HEK293 (cell line): Measurements from ENCODE around the gene METTL8.
A peak's percentile ranks its signal among the peaks of the same experiment; 100 is the strongest.

Source experiments
- CTCF ChIA-PET: fragments of 350-600 bp; formaldehyde crosslinking; extraction: SDS; loops from one replicate; lab custom pipeline; 2021; ENCODE audit warnings: antibody characterized with exemption; lab: Yijun Ruan, JAX
- POLR2A ChIA-PET: fragments of 300-600 bp; formaldehyde crosslinking; extraction: SDS; loops from one replicate; lab custom pipeline; 2020; ENCODE audit warnings: antibody characterized with exemption, inconsistent platforms; lab: Yijun Ruan, JAX
- H3K27ac ChIP-seq: fragments of 200-500 bp; sonication (Bioruptor generic); 2 replicates; pipeline ENCODE4 v1.5.1; 2014; ENCODE audit warnings: low read depth, low read length, control low read depth, inconsistent platforms; ENCODE audit errors: extremely low read depth
- H3K36me3 ChIP-seq, 2 experiments: fragments of 200-500 bp in 1 of 2; sonication (Bioruptor generic) in 1 of 2; 1 replicate in 1 of 2; 2 replicates in 1 of 2; pipeline ENCODE4 v1.5.1; 2014 to 2017; ENCODE audit warnings: inconsistent platforms in 2 of 2, low read length in 2 of 2; ENCODE audit not compliant: control insufficient read depth in 2 of 2, insufficient read depth in 1 of 2
- H3K4me1 ChIP-seq: fragments of 200-500 bp; sonication (Bioruptor generic); 2 replicates; pipeline ENCODE4 v1.5.1; 2014; ENCODE audit warnings: mild to moderate bottlenecking, low read length, inconsistent platforms; ENCODE audit not compliant: control insufficient read depth, insufficient read depth
- H3K4me3 ChIP-seq: 2 replicates; pipeline ENCODE4 v1.5.1; 2011; ENCODE audit warnings: low read depth, mild to moderate bottlenecking, control low read depth, low read length, moderate library complexity
- H3K9me3 ChIP-seq: fragments of 200-500 bp; sonication (Bioruptor generic); 2 replicates; pipeline ENCODE4 v1.5.1; 2014; ENCODE audit warnings: low read depth, low read length, inconsistent platforms; ENCODE audit not compliant: control insufficient read depth, insufficient read depth
- GLI2 ChIP-seq: fragments of 450-650 bp; formaldehyde crosslinking; IDR thresholded peaks from 2 replicates; pipeline ENCODE4; 2017; ENCODE audit warnings: missing biosample characterization, missing genetic modification characterization, low read depth, borderline replicate concordance
- KLF7 ChIP-seq: fragments of 450-650 bp; formaldehyde crosslinking; IDR thresholded peaks from 2 replicates; pipeline ENCODE4 v1.5.1; 2016; ENCODE audit warnings: missing biosample characterization, missing genetic modification characterization, borderline replicate concordance
- KLF8 ChIP-seq: fragments of 450-650 bp; formaldehyde crosslinking; IDR thresholded peaks from 2 replicates; pipeline ENCODE4 v1.5.1; 2016; ENCODE audit warnings: missing biosample characterization, missing genetic modification characterization
- PRDM1 ChIP-seq: fragments of 450-650 bp; formaldehyde crosslinking; IDR thresholded peaks from 2 replicates; pipeline ENCODE4; 2016; ENCODE audit warnings: missing biosample characterization, missing genetic modification characterization
- YY2 ChIP-seq: fragments of 450-650 bp; formaldehyde crosslinking; IDR thresholded peaks from 2 replicates; pipeline ENCODE4 v1.5.1; 2016; ENCODE audit warnings: missing biosample characterization, missing genetic modification characterization
- ZBTB17 ChIP-seq: fragments of 450-650 bp; formaldehyde crosslinking; IDR thresholded peaks from 2 replicates; pipeline ENCODE4 v1.5.1; 2016; ENCODE audit warnings: missing biosample characterization, missing genetic modification characterization
- ZBTB6 ChIP-seq: fragments of 450-650 bp; formaldehyde crosslinking; IDR thresholded peaks from 2 replicates; pipeline ENCODE4 v1.5.1; 2017; ENCODE audit warnings: missing biosample characterization, missing genetic modification characterization
- ZFP3 ChIP-seq: fragments of 450-650 bp; formaldehyde crosslinking; IDR thresholded peaks from 2 replicates; pipeline ENCODE4 v1.5.1; 2016; ENCODE audit warnings: low read depth, missing biosample characterization, missing genetic modification characterization
- ZNF18 ChIP-seq: fragments of 450-650 bp; formaldehyde crosslinking; IDR thresholded peaks from 2 replicates; pipeline ENCODE4 v1.5.1; 2016; ENCODE audit warnings: missing biosample characterization, missing genetic modification characterization
- ZNF19 ChIP-seq: fragments of 450-650 bp; formaldehyde crosslinking; IDR thresholded peaks from 2 replicates; pipeline ENCODE4; 2016; ENCODE audit warnings: missing biosample characterization, missing genetic modification characterization, low read depth
- ZNF2 ChIP-seq: fragments of 450-650 bp; formaldehyde crosslinking; IDR thresholded peaks from 2 replicates; pipeline ENCODE4 v1.5.1; 2016; ENCODE audit warnings: missing biosample characterization, missing genetic modification characterization
- ZNF221 ChIP-seq: fragments of 450-650 bp; formaldehyde crosslinking; IDR thresholded peaks from 2 replicates; pipeline ENCODE4 v1.5.1; 2017; ENCODE audit warnings: missing biosample characterization, missing genetic modification characterization, borderline replicate concordance
- ZNF274 ChIP-seq, 2 experiments: fragments of 200-500 bp in 1 of 2; fragments of 450-650 bp in 1 of 2; sonication (Bioruptor generic) in 1 of 2; formaldehyde crosslinking in 1 of 2; IDR thresholded peaks; 2 replicates each; pipeline versions ENCODE4 v1.5.1 to v1.6.1; 2014 to 2016; ENCODE audit warnings: borderline replicate concordance in 1 of 2, inconsistent platforms in 1 of 2, low read length in 1 of 2, missing biosample characterization in 1 of 2, missing genetic modification characterization in 1 of 2
- ZNF335 ChIP-seq: fragments of 450-650 bp; formaldehyde crosslinking; conservative IDR thresholded peaks from 2 replicates; pipeline ENCODE4 v1.5.1; 2016; ENCODE audit warnings: missing biosample characterization, missing genetic modification characterization
- ZNF433 ChIP-seq: fragments of 450-650 bp; formaldehyde crosslinking; IDR thresholded peaks from 2 replicates; pipeline ENCODE4 v1.5.1; 2016; ENCODE audit warnings: missing biosample characterization, missing genetic modification characterization, low read depth
- ZNF510 ChIP-seq: fragments of 450-650 bp; formaldehyde crosslinking; IDR thresholded peaks from 2 replicates; pipeline ENCODE4 v1.5.1; 2018; ENCODE audit warnings: mild to moderate bottlenecking, missing genetic modification characterization, missing biosample characterization; ENCODE audit not compliant: insufficient replicate concordance
- ZNF580 ChIP-seq: fragments of 450-650 bp; formaldehyde crosslinking; IDR thresholded peaks from 2 replicates; pipeline ENCODE4 v1.5.1; 2016; ENCODE audit warnings: missing biosample characterization, missing genetic modification characterization
- ZNF621 ChIP-seq: fragments of 450-650 bp; formaldehyde crosslinking; IDR thresholded peaks from 2 replicates; pipeline ENCODE4 v1.5.1; 2017; ENCODE audit warnings: missing biosample characterization, missing genetic modification characterization
- ZNF626 ChIP-seq: fragments of 450-650 bp; sonication (Bioruptor Pico); formaldehyde crosslinking; IDR thresholded peaks from 2 replicates; pipeline ENCODE4 v1.5.1; 2018; ENCODE audit warnings: missing biosample characterization, missing genetic modification characterization, inconsistent platforms
- ZNF747 ChIP-seq: fragments of 450-650 bp; formaldehyde crosslinking; IDR thresholded peaks from 2 replicates; pipeline ENCODE4 v1.5.1; 2016; ENCODE audit warnings: missing biosample characterization, missing genetic modification characterization
- ZNF76 ChIP-seq: fragments of 450-650 bp; formaldehyde crosslinking; IDR thresholded peaks from 2 replicates; pipeline ENCODE4; 2016; ENCODE audit warnings: low read depth, missing biosample characterization, missing genetic modification characterization, borderline replicate concordance
- TF ChIP-seq, protein P1 (sequence below): fragments of 450-650 bp; formaldehyde crosslinking; IDR thresholded peaks from 2 replicates; pipeline ENCODE4 v1.5.1; 2016; ENCODE audit warnings: missing biosample characterization, missing genetic modification characterization
- TF ChIP-seq, protein P2 (sequence below): fragments of 450-650 bp; formaldehyde crosslinking; IDR thresholded peaks from 2 replicates; pipeline ENCODE4 v1.5.1; 2016; ENCODE audit warnings: missing biosample characterization, missing genetic modification characterization

The METTL8 gene

DNA sequence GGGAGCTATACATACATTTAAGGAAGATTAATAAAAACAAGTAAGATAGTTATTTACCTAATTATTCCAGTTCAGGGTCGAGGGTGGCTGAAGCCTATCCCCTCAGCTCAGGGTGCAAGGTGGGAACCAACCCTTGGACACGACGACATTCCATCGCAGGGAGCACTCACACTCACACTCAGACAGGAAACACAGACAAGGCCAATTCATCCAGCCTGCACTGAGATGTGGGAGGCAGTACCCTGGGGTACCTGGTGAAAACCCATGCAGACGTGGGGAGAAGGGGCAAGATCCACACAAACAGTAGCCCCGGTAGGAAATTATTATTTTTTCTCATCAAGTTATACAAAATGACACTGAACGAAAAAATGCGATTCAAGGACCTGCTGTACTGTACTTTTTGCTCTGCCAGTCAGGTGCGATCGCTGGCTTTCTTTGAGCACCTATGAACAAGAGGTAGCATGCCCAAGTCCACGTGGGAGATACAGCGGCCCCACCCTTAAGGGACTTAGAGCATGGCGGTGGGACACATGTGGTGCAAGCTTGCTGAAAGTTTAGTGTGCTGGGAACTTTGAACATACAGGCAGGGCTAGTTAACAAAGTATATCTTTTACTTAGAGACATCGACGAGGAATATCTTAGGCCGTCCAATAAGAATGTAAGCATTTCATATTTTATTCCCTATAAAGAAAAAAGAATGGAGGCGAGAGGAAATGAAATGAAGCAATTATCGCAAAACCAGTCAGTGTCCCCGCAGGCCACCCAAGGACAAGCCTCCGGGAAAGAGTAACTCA, 624 bp downstream of the METTL8 start:
- ChIA-PET CTCF (interaction anchor here (0.9 to 2.1 kb wide), 2 partner anchors 17 to 88 kb away, joined by 3 to 9 read pairs; no protein-coding TSS in a partner anchor), POLR2A (interaction anchor here (0.6 to 1.5 kb wide), 4 partner anchors 17 to 279 kb away, joined by 3 to 5 read pairs (median 4); no protein-coding TSS in a partner anchor)
- H3K4me3 ChIP-seq, result peak overlapping the region; percentile 81
- peaks cover 17 to 39% of the 10 kb centered on the region in 2 experiments for H3K36me3 ChIP-seq
- TF ChIP-seq ZNF19 (tag by site-specific recombination), result no peak
- TF ChIP-seq ZNF76 (tag by site-specific recombination), result no peak
- TF ChIP-seq KLF8 (tag by site-specific recombination), result no peak
- no peak for TF ChIP-seq ZNF621 (tag by site-specific recombination)
- no peak for TF ChIP-seq ZNF580 (tag by site-specific recombination)
- TF ChIP-seq, protein P1, sequence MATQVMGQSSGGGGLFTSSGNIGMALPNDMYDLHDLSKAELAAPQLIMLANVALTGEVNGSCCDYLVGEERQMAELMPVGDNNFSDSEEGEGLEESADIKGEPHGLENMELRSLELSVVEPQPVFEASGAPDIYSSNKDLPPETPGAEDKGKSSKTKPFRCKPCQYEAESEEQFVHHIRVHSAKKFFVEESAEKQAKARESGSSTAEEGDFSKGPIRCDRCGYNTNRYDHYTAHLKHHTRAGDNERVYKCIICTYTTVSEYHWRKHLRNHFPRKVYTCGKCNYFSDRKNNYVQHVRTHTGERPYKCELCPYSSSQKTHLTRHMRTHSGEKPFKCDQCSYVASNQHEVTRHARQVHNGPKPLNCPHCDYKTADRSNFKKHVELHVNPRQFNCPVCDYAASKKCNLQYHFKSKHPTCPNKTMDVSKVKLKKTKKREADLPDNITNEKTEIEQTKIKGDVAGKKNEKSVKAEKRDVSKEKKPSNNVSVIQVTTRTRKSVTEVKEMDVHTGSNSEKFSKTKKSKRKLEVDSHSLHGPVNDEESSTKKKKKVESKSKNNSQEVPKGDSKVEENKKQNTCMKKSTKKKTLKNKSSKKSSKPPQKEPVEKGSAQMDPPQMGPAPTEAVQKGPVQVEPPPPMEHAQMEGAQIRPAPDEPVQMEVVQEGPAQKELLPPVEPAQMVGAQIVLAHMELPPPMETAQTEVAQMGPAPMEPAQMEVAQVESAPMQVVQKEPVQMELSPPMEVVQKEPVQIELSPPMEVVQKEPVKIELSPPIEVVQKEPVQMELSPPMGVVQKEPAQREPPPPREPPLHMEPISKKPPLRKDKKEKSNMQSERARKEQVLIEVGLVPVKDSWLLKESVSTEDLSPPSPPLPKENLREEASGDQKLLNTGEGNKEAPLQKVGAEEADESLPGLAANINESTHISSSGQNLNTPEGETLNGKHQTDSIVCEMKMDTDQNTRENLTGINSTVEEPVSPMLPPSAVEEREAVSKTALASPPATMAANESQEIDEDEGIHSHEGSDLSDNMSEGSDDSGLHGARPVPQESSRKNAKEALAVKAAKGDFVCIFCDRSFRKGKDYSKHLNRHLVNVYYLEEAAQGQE (tag by site-specific recombination), result no peak
- TF ChIP-seq ZNF747 (tag by site-specific recombination), result no peak
- TF ChIP-seq, protein P2, sequence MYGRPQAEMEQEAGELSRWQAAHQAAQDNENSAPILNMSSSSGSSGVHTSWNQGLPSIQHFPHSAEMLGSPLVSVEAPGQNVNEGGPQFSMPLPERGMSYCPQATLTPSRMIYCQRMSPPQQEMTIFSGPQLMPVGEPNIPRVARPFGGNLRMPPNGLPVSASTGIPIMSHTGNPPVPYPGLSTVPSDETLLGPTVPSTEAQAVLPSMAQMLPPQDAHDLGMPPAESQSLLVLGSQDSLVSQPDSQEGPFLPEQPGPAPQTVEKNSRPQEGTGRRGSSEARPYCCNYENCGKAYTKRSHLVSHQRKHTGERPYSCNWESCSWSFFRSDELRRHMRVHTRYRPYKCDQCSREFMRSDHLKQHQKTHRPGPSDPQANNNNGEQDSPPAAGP (tag by site-specific recombination), result no peak
- no peak for TF ChIP-seq ZNF510 (tag by site-specific recombination)
- TF ChIP-seq ZNF626, result no peak
- no peak for TF ChIP-seq ZNF221 (tag by site-specific recombination)
- TF ChIP-seq ZBTB6 (tag by site-specific recombination), result no peak
- TF ChIP-seq ZNF18, result peak; percentile 85
- TF ChIP-seq ZNF433 (tag by site-specific recombination), result no peak
- TF ChIP-seq ZBTB17 (tag by site-specific recombination), result peak; percentile 16; the same call in 1 of the 2 replicates
- TF ChIP-seq ZNF2 (tag by site-specific recombination), result no peak
- no peak for TF ChIP-seq PRDM1
- no peak for TF ChIP-seq YY2 (tag by site-specific recombination)
- peak; percentile 77 for TF ChIP-seq ZNF335 (tag by site-specific recombination)
- no peak for TF ChIP-seq GLI2 (tag by site-specific recombination)
- TF ChIP-seq KLF7, result 0 out of 2 replicates have a peak, but pooled peaks have one; percentile 10
- no peak for TF ChIP-seq ZFP3
- no peak for TF ChIP-seq ZNF274 (IDR thresholded peaks at IDR 0.05; ENCODE audit: low read length)
- TF ChIP-seq ZNF274 (tag by site-specific recombination; IDR thresholded peaks at IDR 0.05; ENCODE audit: borderline replicate concordance), result no peak
- TF ChIP-seq, all 188 proteins: peak for 4
- Histone ChIP-seq H3K4me1 (no peaks in the 10 kb centered on the region), H3K27ac (peak overlapping the region; percentile 71; the same call in 1 of the 2 replicates), H3K9me3 (no peaks in the 10 kb centered on the region)
